GM18499 (cell line): ENCODE data around the gene CCDC88B.
A peak's percentile ranks its signal among the peaks of the same experiment; 100 is the strongest.
"Not testable (repeated sequence)": the region's sequence is repeated elsewhere in the genome, so short reads cannot be mapped to it uniquely, and the experiment has no call there.

Source experiments
- ATAC-seq: cut with Tn5 transposase; IDR thresholded peaks from one replicate; pipeline ENCODE4 v1.9.1; 2021; ENCODE audit warnings: moderate number of reproducible peaks; ENCODE audit not compliant: insufficient read depth, unreplicated experiment

The CCDC88B gene

DNA sequence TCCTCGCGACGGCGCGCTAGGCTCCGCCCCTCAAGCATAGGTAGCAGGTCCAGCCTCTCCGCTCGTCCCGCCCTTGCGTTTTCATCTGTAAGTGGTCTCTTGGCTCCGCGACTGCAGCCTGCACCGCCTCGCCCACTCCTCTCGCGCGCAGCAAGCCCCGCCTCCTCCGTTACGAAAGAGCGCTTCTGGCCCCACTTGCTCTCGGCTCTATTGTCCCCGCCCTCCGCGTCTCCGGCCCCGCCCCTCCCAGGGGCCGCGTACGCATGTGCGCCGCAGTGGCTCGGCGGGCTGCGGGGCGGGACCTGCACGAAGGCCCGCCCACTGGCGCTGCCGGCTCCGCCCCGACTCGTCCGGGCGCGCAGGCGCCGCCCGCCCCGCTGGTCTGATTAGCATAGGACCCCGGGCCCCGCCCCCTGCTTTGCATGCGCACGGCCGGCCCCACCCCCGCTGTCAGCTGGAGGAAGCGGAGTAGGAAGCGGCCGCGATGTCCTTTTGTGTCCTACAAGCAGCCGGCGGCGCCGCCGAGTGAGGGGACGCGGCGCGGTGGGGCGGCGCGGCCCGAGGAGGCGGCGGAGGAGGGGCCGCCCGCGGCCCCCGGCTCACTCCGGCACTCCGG lies 34.8 kb upstream of the CCDC88B start, which contains the start of gene ESRRA:
ESRRA (plus strand) TSS at position 450 of the 616 bp plus-strand sequence. CDS start 1,656 bp downstream, outside the sequence.
- ATAC-seq = peak; percentile 60

- no peak for ATAC-seq
These were observed 34.1 kb upstream of the CCDC88B start for GRCh38 chr11:64305691-64306562.

GRCh38 chr11:64306563-64306875 lies 33.5 kb upstream of the CCDC88B start:
- ATAC-seq = no peak

DNA sequence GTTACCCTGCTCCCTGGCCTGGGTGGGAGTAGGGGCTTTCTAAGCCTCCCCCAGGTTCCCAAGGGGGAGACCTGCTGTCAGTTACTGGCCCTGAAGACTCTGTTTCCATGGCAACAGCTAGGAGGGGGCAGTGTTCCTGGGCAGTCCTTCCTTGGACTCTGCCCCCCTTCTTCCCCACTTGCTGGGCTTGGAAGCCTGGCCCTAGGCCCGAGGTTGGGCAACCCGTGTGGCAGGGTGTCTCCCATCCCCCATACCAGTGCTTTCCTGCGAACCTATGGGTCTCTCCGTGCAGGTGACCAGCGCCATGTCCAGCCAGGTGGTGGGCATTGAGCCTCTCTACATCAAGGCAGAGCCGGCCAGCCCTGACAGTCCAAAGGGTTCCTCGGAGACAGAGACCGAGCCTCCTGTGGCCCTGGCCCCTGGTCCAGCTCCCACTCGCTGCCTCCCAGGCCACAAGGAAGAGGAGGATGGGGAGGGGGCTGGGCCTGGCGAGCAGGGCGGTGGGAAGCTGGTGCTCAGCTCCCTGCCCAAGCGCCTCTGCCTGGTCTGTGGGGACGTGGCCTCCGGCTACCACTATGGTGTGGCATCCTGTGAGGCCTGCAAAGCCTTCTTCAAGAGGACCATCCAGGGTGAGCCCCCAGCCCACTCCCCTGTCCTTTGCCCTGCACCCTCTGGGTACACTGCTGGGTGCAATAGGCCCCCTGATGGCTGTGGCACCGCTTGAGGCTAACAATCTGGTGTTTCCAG lies 33.0 kb upstream of the CCDC88B start:
- no peak for ATAC-seq

DNA sequence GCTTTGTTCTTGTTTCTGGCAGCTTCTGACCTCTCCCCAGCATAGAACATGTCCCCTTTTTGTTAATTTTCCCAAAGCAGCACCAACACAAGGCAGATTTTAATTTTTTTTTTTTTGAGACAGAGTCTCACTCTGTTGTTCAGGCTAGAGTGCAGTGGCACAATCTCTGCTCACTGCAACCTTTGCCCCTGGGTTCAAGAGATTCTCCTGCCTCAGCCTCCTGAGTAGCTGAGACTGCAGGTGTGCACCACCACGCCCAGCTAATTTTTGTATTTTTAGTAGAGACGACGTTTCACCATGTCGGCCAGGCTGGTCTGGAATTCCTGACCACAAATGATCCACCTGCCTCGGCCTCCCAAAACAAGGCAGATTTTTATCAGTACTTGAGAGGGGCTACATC lies 32.2 kb upstream of the CCDC88B start:
- ATAC-seq = not testable (repeated sequence)

- ATAC-seq = no peak
These were observed 27.1 kb upstream of the CCDC88B start for GRCh38 chr11:64312947-64313346.

GRCh38 chr11:64313491-64314145 lies 26.4 kb upstream of the CCDC88B start:
- no peak for ATAC-seq

- no peak for ATAC-seq
These were observed 25.7 kb upstream of the CCDC88B start for GRCh38 chr11:64314146-64314804.

DNA sequence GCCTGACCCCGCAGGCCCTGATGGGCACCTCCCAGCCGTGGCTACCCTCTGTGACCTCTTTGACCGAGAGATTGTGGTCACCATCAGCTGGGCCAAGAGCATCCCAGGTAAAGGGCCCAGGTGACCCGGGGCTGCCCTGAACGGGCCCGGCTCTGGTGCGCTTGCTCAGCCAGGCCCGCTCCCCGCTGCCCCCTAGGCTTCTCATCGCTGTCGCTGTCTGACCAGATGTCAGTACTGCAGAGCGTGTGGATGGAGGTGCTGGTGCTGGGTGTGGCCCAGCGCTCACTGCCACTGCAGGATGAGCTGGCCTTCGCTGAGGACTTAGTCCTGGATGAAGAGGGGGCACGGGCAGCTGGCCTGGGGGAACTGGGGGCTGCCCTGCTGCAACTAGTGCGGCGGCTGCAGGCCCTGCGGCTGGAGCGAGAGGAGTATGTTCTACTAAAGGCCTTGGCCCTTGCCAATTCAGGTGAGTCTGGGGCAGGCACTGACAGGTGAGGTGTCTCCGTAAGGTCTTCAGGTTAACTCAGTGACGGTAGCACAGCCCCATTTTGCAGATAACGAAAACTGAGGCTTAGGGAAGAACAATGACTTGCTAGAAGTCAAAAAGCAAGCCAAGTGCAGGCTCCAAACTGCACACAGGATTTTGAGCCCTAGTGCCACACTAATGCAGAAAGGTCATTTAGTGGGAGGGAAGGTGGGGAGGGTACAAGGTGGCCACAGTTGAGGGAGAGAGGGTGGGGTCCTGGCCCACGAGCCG lies 25.0 kb upstream of the CCDC88B start:
- ATAC-seq = no peak

- not testable (repeated sequence) for ATAC-seq
These were observed 24.1 kb upstream of the CCDC88B start for GRCh38 chr11:64315667-64316526.

DNA sequence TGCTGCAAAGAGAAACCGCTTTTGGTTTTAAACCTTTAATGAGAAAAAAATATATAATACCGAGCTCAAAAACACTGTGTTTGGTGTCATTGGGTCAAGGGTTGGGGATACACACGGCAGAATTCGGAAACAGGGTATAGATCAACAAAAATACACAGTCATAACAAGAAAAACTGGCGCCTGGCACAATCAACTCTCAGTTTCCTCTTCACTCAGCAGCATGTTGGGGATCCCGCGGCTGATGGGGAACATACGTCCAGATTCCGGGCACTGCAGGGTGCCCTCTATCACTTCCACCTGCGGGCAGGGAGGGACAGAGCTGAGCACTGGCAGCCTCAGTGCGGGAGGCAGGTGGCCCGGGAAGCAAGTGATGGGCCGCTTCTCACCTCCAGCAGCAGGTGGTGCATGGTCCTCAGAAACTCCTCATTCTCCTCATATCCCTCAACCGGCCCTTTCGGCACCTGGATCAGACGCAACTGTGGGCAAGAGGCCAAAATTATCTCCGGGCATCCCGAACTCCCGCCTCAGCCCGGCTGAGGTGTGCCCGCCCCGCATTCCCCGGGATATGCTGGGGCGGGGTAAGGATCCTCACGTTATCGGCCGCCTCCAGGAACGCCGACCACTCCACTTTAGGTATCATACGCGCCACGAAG lies 23.2 kb upstream of the CCDC88B start:
- peak; percentile 5 for ATAC-seq

DNA sequence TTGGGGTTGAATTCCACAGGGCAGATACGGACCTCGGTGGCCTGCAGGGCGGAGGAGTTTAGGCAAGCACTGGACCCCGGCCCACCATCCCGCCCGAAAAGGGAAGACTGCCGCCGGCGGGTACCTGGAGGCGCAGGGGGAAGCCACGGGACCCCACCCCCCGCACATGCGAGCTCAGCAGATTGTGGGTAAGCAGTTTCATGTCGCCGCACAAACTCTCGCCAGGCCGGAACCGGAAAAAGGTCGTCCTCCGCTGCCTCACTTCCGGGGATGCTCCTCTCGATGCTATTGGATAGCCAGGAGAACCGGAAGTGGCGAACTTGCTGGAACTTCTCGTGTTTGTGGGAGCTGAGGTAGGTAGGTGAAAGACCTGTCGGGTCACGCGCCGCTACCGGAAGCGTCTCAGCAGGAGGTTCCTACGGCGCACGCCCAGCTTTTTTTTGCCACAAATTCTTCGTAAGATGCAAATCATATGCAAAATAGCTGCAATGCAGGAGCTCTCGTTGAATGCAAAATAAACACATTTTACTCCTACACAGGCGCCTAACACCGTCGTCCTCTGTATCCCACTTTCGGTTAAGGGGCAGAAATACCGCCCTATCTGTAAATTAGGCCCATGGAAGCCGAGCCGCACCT lies 22.6 kb upstream of the CCDC88B start, which contains the start of gene TRMT112:
TRMT112 (minus strand) TSS at position 235 of the 636 bp plus-strand sequence; CDS start at position 202, 33 bp downstream.
- peak; percentile 39 for ATAC-seq

GRCh38 chr11:64317961-64318765 lies 21.8 kb upstream of the CCDC88B start, which contains the start of gene PRDX5:
Gene PRDX5 (plus strand): TSS chr11:64318121. CDS start chr11:64318216, 95 bp downstream.
- ATAC-seq = peak; percentile 49

DNA sequence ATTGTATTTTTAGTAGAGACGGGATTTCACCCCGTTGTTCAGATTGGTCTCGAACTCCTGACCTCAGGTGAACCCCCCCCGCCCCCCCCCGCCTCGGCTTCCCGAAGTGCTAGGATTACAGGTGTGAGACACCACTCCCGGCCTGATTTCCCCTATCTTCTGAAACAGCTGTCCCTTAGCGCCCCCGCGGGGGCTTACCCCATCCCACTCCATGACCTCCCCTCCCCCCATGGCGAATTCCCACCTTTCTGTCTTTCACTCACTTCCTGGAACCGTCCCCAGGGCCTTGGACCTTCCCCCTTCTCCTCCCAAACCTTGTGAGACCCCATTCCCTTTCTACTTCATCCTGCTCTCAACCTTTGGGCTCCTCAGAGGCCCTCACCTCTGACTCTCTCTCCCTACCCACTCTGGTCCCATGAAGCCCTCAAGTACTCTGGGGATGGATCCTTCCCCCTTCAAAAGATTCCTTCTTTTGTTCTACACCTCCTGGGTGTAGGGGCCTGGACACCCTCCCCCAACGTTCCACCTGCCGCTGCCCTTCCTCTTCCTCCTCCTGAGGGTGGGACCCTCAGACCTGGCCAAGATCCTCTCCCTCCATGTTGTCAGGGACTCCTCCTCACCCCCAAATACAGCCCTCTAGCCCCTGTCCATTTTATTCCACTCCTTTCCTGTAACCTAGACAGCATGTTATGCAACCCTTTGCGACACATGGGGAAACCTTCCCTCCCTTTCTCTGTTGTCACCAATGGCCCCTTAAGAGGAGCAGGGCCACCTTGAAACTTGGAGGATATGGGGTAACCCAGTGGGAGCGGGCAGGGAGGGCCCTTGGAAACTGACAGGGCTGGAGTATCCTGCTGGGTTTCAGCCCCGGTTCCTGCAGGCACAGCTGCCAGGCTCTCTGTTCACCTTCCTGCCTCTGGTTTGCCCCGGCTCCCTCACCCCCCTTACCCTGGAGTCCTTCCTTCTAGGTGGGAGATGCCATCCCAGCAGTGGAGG lies 20.9 kb upstream of the CCDC88B start:
- ATAC-seq = no peak

GRCh38 chr11:64320556-64320955 lies 19.4 kb upstream of the CCDC88B start:
- no peak for ATAC-seq
